RPMI7951 (cell line): Measurements from ENCODE around the gene ADAM12. TPM values are rescaled to one million over a fixed set of nuclear protein-coding genes. Genes with fewer than 3 reads are reported as not detected.

Experiments used
- DNase-seq: peaks from one replicate; pipeline ENCODE4 v3.0.0-alpha.2; 2012; ENCODE audit warnings: low read depth
- total RNA-seq: library from RNA; depleted of rRNA; stranded (reverse); fragments of >200 nt; shearing (Covaris generic); gene quantifications from 2 replicates; pipeline ENCODE4 v1.2.3, GENCODE V29; 2014

The ADAM12 gene
- total RNA-seq, 1 experiment from 2014 or later = 34.8 TPM

DNA sequence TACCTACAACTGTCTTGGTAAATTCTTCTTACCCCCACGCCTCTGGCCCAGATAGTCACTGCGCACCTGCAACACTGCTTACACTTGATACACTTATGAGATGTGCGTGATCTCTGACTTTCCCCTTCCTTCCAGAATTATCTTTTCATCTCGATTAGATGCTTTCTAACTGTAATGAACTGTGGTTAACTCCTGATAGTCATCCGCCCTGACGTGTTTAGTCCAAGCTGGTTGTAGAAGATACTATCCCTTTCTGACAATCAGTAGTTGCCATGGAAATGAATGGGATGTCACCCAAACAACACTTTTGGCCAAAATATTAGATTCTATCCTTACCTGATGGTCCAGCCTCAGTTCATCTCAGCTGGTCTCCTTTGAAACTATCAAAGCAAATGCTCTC, 241.5 kb downstream of the ADAM12 start:
- no peak for DNase-seq

DNA sequence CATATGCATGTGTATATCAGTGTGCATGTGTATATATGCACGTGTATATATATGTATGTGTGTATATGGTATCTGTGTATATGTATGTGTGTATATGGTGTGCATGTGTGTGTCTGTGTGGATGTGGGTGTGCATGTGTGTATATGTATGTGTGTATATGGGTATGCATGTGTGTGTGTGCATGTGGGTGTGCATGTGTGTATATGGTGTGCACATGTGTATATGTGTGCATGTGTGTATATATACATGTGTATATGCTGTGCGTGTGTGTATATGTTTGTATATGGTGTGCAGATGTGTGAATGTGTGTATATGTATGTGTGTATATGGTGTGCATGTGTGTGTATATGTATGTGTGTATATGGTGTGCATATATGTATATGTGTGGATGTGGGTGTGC, 245.2 kb downstream of the ADAM12 start:
- DNase-seq = no peak

DNA sequence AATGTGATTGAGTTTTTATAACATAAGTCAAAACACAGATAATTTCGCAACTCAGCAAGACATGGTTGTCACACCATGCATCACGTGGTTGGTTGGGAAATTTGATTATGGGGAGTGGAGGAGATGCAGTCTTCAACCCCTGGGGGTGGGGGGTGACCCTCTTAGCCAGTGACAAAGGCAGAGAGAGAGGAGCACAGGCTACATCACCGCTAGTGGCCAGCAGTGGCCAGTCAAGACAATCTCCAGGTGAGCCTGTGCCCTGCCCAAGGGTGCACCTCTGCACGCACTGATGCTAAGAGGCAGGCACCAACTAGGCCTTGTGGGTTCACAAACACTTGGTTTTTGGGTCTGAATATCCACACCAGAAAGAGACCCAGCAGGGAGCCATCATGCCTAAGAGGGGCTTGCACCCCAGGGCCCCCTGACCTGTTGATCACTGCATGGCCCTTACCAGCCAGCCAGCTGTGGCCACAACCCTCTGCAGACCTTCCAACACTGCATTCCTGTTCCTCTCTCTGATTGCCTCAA, 247.5 kb downstream of the ADAM12 start:
- no peak for DNase-seq

DNA sequence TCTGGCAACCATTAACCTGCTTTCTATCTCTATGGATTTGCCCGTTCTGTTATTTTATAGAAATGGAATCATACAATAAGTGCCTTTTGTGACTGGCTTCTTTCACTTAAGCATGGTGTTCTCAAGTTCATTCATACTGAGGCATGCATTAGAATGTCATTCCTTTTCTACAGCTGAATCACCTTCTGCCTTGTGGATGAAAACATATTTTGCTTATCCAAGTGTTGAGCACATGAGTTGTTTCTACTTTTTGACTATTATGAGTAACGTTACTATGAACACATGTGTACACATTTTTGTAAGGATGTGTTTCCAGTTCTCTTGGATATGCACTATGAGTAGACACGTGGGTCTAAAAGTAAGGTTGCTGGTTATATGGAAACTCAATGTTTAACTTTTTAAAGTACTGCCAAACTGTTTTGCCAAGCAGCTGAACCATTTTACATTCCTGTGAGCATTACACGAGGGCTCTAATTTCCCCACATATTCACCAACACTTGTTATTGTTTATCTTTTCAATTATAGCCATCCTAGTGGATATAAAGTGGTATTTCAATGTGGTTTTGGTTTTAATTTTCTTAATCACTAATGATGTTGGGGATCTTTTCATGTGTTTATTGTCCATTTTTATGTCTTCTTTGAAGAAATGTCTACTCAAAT, 250.6 kb downstream of the ADAM12 start:
- no peak for DNase-seq

DNA sequence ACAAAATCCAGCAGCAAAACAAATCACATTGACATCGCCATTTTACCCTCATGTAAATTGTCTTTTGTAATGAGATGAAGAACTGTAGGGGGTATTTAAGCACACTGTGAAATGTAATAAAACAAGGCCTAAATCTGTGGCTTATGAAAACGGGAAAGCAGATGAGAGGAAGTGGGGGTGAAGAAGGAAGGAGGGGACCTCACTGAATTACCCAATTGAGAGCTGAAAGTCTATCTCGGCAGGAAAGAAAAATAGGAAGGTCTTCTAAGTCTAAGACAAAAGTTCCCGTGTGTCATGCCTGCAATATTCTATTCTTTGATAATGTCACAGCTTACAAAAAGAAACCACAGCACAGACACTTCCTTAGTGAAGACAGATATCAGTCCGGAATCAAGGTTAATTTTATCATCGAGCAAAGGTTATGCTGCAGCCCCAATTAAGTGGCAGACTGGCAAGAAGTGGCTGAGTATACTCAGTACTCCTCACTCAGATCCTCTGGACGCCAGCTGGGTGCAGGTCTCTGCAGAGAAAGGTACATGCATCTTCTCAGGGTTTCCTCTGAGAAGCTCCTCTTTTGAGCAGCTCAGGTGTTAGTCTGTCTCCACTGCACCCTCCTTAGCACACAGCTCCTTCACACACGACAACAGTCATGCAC, 252.2 kb downstream of the ADAM12 start:
- DNase-seq = no peak

DNA sequence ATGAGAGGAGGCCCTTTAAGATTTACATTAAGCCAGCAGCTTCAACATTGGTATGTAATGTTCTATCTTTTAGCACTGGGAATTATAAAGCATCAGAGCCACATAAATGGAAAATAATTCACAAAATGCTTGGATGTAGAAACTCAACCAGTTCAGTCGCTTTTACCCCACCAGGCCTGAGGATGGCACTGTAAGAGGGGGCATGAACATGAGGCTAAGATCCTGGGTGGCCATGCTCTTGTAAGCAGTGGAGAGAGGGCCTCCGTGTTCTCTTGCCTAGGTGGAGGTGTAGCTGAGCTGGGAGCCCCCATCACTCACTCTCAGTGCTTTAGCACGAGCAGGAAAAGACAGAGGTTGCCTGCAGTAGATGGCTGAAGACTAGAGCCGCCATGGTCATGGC, 253.1 kb downstream of the ADAM12 start:
- DNase-seq = no peak

DNA sequence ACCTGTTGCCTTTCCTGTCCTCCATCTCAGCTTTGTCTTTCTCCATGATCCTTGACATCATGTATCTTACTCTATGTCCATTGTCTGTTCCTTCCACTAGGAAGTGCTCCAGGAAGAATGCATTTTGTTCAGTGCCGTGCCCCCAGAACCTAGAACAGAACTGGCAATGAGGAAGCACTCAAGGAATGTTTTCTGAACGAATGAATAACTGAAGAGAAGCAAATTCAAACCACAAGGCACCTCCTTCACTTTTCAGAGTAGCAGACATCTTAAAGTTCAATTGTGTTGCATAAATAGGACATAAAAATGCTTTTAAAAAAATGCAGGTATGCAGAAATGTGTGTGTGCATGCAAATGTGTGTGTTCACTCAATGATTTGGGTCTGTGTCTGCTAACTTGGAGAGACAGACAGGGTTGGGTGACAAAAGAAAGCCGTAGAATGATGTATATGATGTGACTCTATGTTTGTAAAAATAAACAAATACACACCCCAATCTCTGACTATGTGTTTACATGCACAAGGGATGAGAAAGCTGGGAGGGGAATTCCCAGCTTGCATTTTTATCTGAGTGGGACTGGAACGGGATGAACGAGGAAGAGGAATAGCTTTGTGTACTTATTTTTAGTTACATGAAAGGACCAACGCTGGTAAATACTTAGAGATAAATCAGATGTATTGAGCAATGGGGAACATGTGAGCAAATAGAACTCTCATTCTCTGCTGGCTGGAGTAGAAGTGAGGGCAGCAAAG, 254.2 kb downstream of the ADAM12 start:
- DNase-seq = peak; percentile 62

DNA sequence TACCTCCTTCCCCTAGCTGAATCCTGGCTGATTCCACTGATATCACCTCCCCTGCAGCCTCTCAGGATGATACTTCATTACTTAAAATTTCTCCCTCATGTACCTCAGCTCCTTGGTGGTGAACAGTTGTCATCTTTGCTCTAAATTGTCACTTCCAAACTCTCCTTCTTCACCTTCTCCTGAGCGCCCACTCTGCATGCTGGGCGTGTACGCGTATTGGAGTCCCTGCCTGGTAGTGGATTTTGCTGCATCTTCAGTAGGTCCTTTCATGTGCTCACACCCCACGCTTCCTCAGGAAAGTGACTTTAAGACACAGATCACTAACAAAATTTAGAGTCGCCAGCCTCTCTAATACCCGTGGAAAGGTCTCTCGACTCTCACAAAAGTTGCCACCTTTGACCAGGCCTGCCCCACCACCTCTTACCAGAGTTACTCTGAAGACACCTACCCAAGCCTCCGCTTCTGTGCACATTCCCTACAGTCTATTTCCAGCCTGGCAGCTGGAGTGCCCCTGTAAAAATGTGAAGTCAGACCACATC, 255.1 kb downstream of the ADAM12 start:
- DNase-seq = no peak

DNA sequence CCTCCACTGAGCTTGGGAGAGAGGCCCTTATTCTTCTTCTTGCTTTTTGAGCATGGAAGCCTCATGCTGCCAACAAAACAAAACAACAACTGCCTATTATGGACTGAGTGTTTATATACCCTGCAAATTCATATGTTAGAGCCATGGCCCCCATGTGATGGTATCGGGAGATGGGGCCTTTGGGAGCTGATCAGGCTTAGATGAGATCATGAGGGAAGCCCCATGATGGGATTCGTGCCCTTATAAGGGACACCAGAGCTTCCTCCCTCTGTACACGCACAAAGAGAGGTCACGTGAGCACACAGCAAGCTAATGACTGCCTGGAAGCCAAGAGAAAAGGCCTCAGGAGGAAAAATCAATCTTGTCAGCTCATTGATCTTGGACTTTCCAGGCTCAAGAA, 256.9 kb downstream of the ADAM12 start:
- no peak for DNase-seq

DNA sequence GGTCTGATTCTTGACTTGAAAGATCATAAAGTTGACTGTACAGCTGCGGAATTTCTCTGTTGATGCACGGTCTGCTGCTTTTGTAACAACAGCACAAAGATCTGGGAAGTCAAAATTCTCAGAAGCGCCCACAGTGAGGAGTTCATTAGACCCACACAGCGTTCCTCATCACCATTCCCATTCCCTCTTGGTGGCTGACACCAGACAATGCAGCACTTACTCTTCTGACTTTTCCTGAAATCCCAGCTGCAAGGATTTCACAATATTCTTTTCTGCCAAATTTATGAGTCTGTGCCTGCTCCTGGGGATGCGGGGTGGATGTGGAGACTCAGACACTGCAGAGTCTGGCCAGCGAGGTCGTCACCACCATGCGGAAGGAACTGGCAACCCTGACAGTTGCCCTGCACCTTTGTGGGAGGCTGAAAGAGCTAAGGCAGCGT, 258.0 kb downstream of the ADAM12 start:
- DNase-seq = no peak

DNA sequence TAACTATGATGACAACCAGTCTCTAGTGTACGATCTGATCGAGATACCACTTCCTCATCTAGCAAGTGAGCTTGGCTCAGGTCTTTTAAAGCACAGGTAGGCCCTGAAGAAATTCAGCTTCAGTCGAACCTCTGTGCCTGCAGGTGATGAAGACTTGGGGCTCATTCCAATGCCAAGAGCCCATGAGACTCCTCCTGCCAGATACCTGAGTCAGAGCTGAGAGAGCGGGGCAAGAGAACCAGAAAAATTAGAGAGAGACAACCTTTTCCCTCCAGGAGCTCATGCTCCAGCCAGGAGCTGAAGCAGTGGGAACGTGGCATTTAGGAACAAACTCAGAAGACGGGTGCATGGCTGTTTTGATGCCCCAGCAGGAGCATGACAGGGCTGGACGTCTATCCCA, 259.3 kb downstream of the ADAM12 start:
- DNase-seq = no peak

DNA sequence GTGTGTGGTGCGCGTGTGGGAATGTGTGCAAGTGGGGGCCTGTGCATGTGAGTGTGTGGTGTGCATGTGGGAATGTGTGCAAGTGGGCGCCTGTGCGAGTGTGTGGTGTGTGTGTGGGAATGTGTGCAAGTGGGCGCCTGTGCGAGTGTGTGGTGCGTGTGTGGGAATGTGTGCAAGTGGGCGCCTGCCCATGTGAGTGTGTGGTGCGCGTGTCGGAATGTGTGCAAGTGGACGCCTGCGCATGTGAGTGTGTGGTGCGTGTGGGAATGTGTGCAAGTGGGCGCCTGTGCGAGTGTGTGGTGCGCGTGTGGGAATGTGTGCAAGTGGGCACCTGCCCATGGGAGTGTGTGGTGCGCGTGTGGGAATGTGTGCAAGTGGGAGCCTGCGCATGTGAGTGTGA, 259.7 kb downstream of the ADAM12 start:
- no peak for DNase-seq

DNA sequence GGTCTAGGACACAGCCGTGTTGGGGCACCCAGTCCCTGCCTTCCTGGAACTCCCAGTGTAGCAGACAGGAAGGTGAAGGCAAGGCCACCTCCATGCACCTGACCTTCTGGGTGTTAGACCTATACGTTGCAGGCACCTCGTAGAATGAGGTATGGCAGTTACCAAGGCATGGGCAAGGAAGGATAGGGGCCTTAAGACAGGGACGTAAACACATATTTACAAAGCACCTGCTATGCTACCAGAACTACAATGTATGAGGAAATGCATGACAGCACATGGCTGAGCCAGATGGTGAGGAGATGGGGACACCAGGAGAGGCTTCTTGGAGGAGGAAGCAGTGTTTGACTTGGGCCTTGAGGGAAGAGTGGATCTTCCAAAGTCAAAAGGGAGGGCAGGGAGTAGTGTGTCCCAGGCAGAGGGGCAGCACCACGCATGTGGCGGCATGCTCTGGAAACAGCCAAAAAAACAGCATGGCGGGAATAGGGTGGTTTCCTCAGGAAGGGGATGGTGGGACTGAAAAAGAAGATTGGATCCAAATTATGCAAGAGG, 260.7 kb downstream of the ADAM12 start:
- DNase-seq = no peak

DNA sequence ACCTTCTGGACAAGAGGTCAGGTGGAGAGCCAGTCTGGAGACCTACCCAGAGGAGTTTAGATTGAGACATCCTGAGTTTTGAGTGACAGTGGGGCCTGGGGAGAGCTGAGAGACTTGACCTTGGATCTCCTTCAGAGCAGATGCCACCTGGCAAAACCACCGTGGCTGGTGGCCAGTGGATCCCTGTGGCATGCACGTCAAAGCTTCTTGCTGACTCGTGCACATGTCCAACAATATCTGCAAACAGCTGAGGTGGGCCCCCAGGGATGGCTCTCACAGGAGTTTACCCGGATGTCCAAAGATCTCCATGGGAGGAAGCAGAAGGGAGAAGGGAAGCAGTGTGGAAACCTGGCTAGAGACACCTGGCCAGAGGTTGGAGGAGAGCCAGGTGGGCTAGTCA, 261.4 kb downstream of the ADAM12 start:
- DNase-seq = no peak

DNA sequence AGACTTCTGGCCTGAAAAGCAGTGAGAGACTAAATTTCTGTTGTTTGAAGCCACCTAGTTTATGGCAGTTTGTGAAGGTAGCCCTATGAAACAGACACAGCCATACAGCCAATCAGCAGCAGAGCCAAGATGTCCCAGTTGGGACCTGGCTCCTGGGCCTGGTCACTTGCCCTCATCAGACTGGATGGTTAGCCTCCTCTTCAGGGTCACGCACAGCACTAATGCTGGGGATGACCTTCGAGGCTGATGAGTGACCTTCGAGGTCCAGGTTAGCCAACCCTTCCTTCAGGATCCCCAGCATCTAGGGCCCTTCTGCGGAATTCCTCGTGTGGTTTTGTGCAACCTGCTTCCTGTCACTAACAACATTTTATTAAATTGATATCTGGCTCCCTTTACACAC, 262.3 kb downstream of the ADAM12 start:
- no peak for DNase-seq

DNA sequence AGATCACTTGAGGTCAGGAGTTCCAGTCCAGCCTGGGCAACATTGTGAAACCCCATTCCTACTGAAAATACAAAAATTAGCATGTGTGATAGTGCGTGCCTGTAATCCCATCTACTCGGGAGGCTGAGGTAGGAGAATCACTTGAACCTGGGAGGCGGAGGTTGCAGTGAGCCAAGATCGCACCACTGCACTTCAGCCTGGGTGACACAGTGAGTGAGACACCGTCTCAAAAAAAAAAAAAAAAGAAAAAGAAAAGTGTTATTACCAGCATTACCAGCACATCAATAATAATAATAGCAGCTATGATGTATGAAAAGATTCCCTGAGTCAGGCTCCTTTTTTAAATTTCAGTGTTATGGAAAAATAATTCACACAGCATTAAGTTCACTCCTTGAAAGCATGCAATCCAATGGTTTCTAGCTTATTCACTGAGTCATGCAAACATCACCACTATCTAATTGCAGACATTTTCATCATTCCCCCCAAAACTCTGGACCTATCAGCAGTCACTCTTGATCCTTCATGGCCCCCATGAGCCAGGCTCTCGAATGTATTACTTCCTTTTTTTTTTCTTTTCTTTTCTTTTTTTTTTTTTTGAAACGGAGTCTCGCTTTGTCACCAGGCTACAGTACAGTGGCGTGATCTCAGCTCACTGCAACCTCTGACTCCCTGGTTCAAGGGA, 263.5 kb downstream of the ADAM12 start:
- DNase-seq = no peak

DNA sequence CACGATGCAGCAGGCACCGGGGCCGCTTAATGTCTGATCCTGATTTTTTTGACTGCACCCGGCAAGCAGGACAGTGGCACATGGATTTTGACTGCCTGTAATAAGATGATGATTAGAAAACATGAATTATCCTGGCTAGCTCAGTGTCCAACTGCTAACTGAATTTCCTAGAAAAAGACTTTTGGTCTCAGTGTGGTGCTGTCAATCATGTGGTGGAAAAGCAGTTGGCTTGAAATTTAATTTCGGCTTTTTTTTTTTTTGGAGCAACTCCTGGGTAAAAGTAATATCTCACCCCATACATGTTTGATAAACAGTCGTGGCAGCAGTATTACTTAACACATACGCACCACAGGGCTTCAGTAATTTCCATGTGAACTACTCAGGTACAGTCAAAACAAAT, 264.2 kb downstream of the ADAM12 start:
- no peak for DNase-seq

DNA sequence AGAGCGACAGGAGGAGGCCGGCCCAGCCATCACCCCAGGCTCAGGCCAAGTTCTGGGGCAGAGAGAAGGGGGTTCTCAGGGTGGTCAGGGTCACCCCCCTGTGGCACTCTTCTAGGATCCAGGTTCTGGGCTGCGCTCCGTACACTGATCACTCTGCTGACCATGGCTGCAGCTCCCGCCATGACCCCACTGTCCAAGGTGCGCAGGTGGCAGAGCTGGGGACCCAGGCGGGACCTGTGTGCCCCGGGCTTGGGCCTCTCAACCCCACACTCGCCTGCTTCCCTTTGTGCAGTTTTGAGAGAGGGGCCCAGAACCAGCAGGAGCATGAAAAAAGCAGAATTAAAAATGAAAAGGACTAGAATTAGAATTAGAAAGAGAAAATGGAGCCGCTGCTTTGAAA, 264.8 kb downstream of the ADAM12 start:
- DNase-seq = no peak

DNA sequence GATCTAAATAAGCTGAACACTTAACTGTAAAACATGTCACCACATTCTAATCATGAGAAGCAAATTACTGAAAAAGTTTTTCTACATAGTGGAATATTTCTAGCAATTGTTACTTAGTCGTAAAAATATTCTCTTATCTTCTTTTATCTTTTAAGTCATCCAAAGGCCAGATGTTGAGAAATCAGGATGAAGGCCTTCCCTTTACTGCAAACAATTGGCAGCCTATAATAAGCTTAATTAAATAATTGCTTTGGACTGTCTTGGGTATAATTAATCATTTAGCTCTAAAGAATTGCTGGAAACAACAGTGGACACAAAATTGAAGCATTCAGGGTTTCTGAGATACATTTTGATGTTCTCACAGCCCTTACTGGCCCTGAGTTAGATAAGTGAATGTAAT, 265.4 kb downstream of the ADAM12 start:
- no peak for DNase-seq

DNA sequence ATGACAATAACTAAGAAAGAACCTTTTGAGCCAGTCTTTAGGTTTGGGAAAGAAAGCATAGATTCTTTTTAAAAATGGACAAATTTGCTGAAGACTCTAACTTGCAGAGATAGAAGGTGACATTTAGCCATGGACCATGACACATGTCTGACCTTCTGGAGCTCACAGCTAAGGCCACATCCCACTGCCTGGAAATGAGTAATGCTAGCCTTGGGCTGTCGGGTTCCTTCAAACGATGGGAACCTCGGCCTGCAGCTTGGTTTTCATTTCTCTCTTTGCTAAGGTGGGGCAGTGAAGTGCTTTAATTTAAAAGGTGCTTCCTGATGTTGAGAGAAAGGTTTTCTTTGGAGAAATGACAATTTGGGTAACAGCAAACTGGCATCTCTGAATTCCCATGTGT, 268.7 kb downstream of the ADAM12 start:
- DNase-seq = peak; percentile 84

DNA sequence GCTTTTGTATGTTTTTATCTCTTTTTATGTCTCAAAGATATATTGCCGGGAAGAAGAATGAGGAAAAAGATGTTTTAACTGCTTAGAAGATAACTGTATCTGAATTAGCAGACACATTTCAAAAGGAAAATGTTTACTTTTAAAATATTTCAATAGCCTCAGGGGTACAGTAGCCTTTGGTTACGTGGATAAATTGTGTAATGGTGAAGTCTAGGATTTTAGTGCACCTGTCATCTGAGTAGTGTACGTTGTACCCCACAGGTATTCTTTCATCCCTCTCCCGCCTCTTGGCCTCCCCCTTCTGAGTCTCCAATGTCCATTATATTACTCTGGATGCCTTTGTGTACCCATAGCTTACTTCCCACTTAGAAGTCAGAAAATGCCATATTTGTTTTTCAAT, 269.8 kb downstream of the ADAM12 start:
- DNase-seq = no peak

DNA sequence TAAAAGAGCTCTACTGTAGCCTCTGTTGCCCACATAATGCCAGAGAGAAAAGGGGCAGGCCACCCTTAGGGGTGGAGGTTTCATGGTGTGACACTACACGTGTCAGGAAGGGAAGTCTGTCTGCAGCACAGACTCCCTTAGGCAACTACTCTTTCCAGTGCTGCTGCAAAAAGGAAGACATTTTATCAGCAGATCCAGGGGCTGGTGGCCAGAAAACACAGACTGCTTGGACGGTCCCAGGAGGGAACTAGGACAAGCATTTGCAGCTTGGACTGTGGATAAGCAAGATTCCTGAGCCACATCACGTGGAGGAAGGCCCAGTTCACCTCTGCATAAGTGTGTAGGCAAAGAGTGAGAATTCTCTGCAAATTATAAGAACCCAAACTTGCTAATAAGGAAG, 271.1 kb downstream of the ADAM12 start:
- DNase-seq = no peak
